Measurements from ENCODE around the gene ARID3B.

The ARID3B gene

GRCh38 chr15:74614744-74615507, 73.9 kb downstream of the ARID3B start:
- DNase-seq (ENCODE audit: low read depth, low spot score), result no peak
- peak overlapping the region; percentile 93 for H3K27ac ChIP-seq
- peaks cover 6% of the 10 kb centered on the region; the same call in 1 of the 2 replicates for H3K36me3 ChIP-seq (ENCODE audit: insufficient read depth, low read length)
- H3K9ac ChIP-seq (ENCODE audit: insufficient read length), result peak overlapping the region; percentile 99
- no peaks in the 10 kb centered on the region for H3K9me3 ChIP-seq (ENCODE audit: low read depth, low read length)
- TF ChIP-seq POLR2AphosphoS5 (IDR thresholded peaks at IDR 0.05; ENCODE audit: borderline replicate concordance, low read depth, low read length), result peak; percentile 76
- TF ChIP-seq FOXP2 (optimal IDR thresholded peaks at IDR 0.05; ENCODE audit: control extremely low read depth, extremely low read length, insufficient read depth), result no peak
- peak overlapping the region; percentile 89 for H3K4me3 ChIP-seq

GRCh38 chr15:74615508-74616365, 74.7 kb downstream of the ARID3B start, which contains the start of gene CLK3:
CLK3 (plus strand) TSS chr15:74615836; CDS start chr15:74619197, 3,361 bp downstream.
- TF ChIP-seq FOXP2 (optimal IDR thresholded peaks at IDR 0.05; ENCODE audit: control extremely low read depth, extremely low read length, insufficient read depth) (peak; percentile 28), EZH2 (IDR thresholded peaks at IDR 0.05) (no peak), POLR2AphosphoS5 (IDR thresholded peaks at IDR 0.05; ENCODE audit: borderline replicate concordance, low read depth, low read length) (peak; percentile 73)
- H3K27ac ChIP-seq, result peak within 1 kb of the TSS; percentile 93
- peak within 1 kb of the TSS; percentile 99 for H3K9ac ChIP-seq (ENCODE audit: insufficient read length)
- H3K4me3 ChIP-seq, result peak within 1 kb of the TSS; percentile 89
- H3K9me3 ChIP-seq (ENCODE audit: low read depth, low read length), result no peaks in the 10 kb centered on the region
- DNase-seq (ENCODE audit: low read depth, low spot score), result peak; percentile 16
- H3K36me3 ChIP-seq (ENCODE audit: insufficient read depth, low read length), result peaks cover 14% of the 10 kb centered on the region; the same call in 1 of the 2 replicates

GRCh38 chr15:74616366-74616939, 75.4 kb downstream of the ARID3B start:
- Histone ChIP-seq H3K9me3 (ENCODE audit: low read depth, low read length) (no peaks in the 10 kb centered on the region), H3K4me3 (peak overlapping the region; percentile 89), H3K36me3 (ENCODE audit: insufficient read depth, low read length) (peaks cover 22% of the 10 kb centered on the region), H3K9ac (ENCODE audit: insufficient read length) (peak overlapping the region; percentile 99), H3K27ac (peak overlapping the region; percentile 75)
- DNase-seq (ENCODE audit: low read depth, low spot score), result no peak
- TF ChIP-seq POLR2AphosphoS5 (IDR thresholded peaks at IDR 0.05; ENCODE audit: borderline replicate concordance, low read depth, low read length) (no peak), EZH2 (IDR thresholded peaks at IDR 0.05) (no peak), FOXP2 (optimal IDR thresholded peaks at IDR 0.05; ENCODE audit: control extremely low read depth, extremely low read length, insufficient read depth) (no peak)

- H3K9me3 ChIP-seq (ENCODE audit: low read depth, low read length), result no peaks in the 10 kb centered on the region
- no peak for DNase-seq (ENCODE audit: low read depth, low spot score)
- peak overlapping the region; percentile 99 for H3K9ac ChIP-seq (ENCODE audit: insufficient read length)
- H3K4me3 ChIP-seq, result peak overlapping the region; percentile 89
- no peak for TF ChIP-seq EZH2 (IDR thresholded peaks at IDR 0.05)
- no peak for TF ChIP-seq POLR2AphosphoS5 (IDR thresholded peaks at IDR 0.05; ENCODE audit: borderline replicate concordance, low read depth, low read length)
- TF ChIP-seq FOXP2 (optimal IDR thresholded peaks at IDR 0.05; ENCODE audit: control extremely low read depth, extremely low read length, insufficient read depth), result no peak
- H3K36me3 ChIP-seq (ENCODE audit: insufficient read depth, low read length), result peaks cover 27% of the 10 kb centered on the region
- H3K27ac ChIP-seq, result no peak overlapping the region
Observed at GRCh38 chr15:74616996-74617395, 76.0 kb downstream of the ARID3B start.

- H3K9me3 ChIP-seq (ENCODE audit: low read depth, low read length), result no peaks in the 10 kb centered on the region
- H3K9ac ChIP-seq (ENCODE audit: insufficient read length), result no peak overlapping the region
- H3K4me3 ChIP-seq, result no peak overlapping the region
- peaks cover 47% of the 10 kb centered on the region for H3K36me3 ChIP-seq (ENCODE audit: insufficient read depth, low read length)
- TF ChIP-seq FOXP2 (optimal IDR thresholded peaks at IDR 0.05; ENCODE audit: control extremely low read depth, extremely low read length, insufficient read depth), result no peak
- H3K27ac ChIP-seq, result no peak overlapping the region
- no peak for DNase-seq (ENCODE audit: low read depth, low spot score)
Observed at GRCh38 chr15:74618841-74619596, 78.0 kb downstream of the ARID3B start.

GRCh38 chr15:74619916-74620635, 79.1 kb downstream of the ARID3B start:
- H3K27ac ChIP-seq, result no peak overlapping the region
- peaks cover 58% of the 10 kb centered on the region for H3K36me3 ChIP-seq (ENCODE audit: insufficient read depth, low read length)
- no peak overlapping the region for H3K9ac ChIP-seq (ENCODE audit: insufficient read length)
- DNase-seq (ENCODE audit: low read depth, low spot score), result no peak
- no peaks in the 10 kb centered on the region for H3K9me3 ChIP-seq (ENCODE audit: low read depth, low read length)
- TF ChIP-seq FOXP2 (optimal IDR thresholded peaks at IDR 0.05; ENCODE audit: control extremely low read depth, extremely low read length, insufficient read depth) (no peak), POLR2AphosphoS5 (IDR thresholded peaks at IDR 0.05; ENCODE audit: borderline replicate concordance, low read depth, low read length) (no peak), EZH2 (IDR thresholded peaks at IDR 0.05) (no peak)
- H3K4me3 ChIP-seq, result no peak overlapping the region

Measured in SK-N-MC (cell line).